Measurements from ENCODE around the gene AARS1. TPM values are rescaled to one million over a fixed set of nuclear protein-coding genes. Genes with fewer than 3 reads are reported as not detected.
"Not testable (repeated sequence)": the region's sequence is repeated elsewhere in the genome, so short reads cannot be mapped to it uniquely, and the experiment has no call there.

Gene AARS1
- total RNA-seq, 3 donors from 2014 or later = 30.1 to 77.7 (median 42.7) TPM

DNA sequence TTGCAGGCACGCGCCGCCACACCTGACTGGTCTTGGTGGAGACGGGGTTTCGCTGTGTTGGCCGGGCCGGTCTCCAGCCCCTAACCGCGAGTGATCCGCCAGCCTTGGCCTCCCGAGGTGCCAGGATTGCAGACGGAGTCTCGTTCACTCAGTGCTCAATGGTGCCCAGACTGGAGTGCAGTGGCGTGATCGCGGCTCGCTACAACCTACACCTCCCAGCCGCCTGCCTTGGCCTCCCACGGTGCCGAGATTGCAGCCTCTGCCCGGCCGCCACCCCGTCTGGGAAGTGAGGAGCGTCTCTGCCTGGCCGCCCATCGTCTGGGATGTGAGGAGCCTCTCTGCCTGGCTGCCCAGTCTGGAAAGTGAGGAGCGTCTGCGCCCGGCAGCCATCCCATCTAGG lies 85.3 kb downstream of the AARS1 start:
- H3K36me3 ChIP-seq (ENCODE audit: low read depth); H3K4me1 ChIP-seq (ENCODE audit: low read depth); H3K4me3 ChIP-seq; H3K9me3 ChIP-seq; DNase-seq; intact Hi-C loops (cut with DNase I, micrococcal nuclease); ATAC-seq: not testable (repeated sequence)

DNA sequence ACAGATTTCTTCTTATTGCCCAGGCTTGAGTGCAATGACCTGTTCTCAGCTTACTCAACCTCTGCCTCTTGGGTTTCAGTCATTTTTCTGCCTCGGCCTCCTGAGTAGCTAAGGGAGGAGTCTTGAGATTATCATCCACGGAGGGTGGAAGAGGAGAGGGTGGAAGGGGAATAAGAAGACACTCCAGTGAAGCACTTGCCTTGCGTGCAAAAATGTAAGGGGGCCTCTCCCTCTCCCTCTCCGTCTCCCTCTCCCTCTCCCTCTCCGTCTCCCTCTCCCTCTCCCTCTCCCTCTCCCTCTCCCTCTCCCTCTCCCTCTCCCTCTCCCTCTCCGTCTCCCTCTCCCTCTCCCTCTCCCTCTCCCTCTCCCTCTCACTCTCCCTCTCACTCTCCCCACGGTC lies 85.8 kb downstream of the AARS1 start:
- H3K4me1 ChIP-seq (ENCODE audit: low read depth); intact Hi-C loops (cut with DNase I, micrococcal nuclease); H3K4me3 ChIP-seq; DNase-seq; H3K9me3 ChIP-seq; ATAC-seq; H3K36me3 ChIP-seq (ENCODE audit: low read depth): not testable (repeated sequence)

Other genes with a start within 250 kb of the AARS1 start
- 10 to 100 TPM; 21.0 to 43.6 (median 31.0) TPM for gene PDPR, start 175.2 kb downstream of the AARS1 start, total RNA-seq
- gene CLEC18C, start 115.7 kb downstream of the AARS1 start, total RNA-seq = under 1 TPM; 0.61 to 0.87 (median 0.70) TPM
- 10 to 100 TPM; 14.7 to 29.3 (median 19.4) TPM for gene EXOSC6, start 37.6 kb downstream of the AARS1 start, total RNA-seq
- gene DDX19B, start 9.7 kb upstream of the AARS1 start, total RNA-seq = 10 to 100 TPM; 22.5 to 34.7 (median 28.7) TPM
- gene DDX19A, start 57.4 kb upstream of the AARS1 start, total RNA-seq = 10 to 100 TPM; 19.1 to 34.7 (median 21.4) TPM
- gene ST3GAL2, start 149.6 kb upstream of the AARS1 start, total RNA-seq = 10 to 100 TPM in 1 of 3 donors, 1 to 10 TPM in 2; 4.2 to 22.4 (median 9.5) TPM
- 10 to 100 TPM; 30.1 to 47.4 (median 33.0) TPM for gene FCSK, start 165.1 kb upstream of the AARS1 start, total RNA-seq
- gene COG4, start 234.0 kb upstream of the AARS1 start, total RNA-seq = 10 to 100 TPM; 58.3 to 66.2 (median 60.5) TPM
- gene SF3B3, start 234.3 kb upstream of the AARS1 start, total RNA-seq = 100 to 1,000 TPM; 158 to 179 (median 173) TPM

All from mucosa of descending colon (tissue), 3 donors.